Panc1 (cell line): Measurements from ENCODE around the gene STRA6. TPM values are rescaled to one million over a fixed set of nuclear protein-coding genes. Genes with fewer than 3 reads are reported as not detected.

Experiments
- ATAC-seq: fragments of 200-7000 bp; cut with Tn5 transposase; 2 replicates; pipeline ENCODE4 v1.9.1; 2020; ENCODE audit warnings: mild to moderate bottlenecking, moderate library complexity
- BruUV-seq: library from RNA; stranded (reverse); fragments of 400-500 nt; replicated peaks from 2 replicates; lab custom pipeline; 2021; lab: Mats Ljungman, UMichigan
- CTCF ChIA-PET: fragments of 300-600 bp; sonication (Branson Sonifier 250); formaldehyde crosslinking; loops from one replicate; lab custom pipeline; 2022; ENCODE audit warnings: antibody characterized with exemption; lab: Charles Lee
- POLR2A ChIA-PET: fragments of 300-600 bp; sonication (Branson Sonifier 250); formaldehyde crosslinking; loops from one replicate; lab custom pipeline; 2022; ENCODE audit warnings: antibody characterized with exemption; lab: Charles Lee
- DNase-seq: peaks from one replicate; pipeline ENCODE4 v3.0.0-alpha.2; 2010; ENCODE audit warnings: low read depth, low spot score
- H3K27ac ChIP-seq: 2 replicates; pipeline ENCODE4 v1.5.1; 2011; ENCODE audit warnings: mild to moderate bottlenecking, low read length, inconsistent platforms
- H3K27me3 ChIP-seq: fragments of 200-500 bp; sonication (Bioruptor generic); 2 replicates; pipeline ENCODE4 v1.6.0; 2014; ENCODE audit warnings: low read length, inconsistent platforms; ENCODE audit not compliant: control insufficient read depth, insufficient read depth
- H3K36me3 ChIP-seq: fragments of 200-500 bp; sonication (Bioruptor generic); 2 replicates; pipeline ENCODE4 v1.5.1; 2014; ENCODE audit warnings: inconsistent platforms, mild to moderate bottlenecking, low read length, moderate library complexity; ENCODE audit not compliant: control insufficient read depth, insufficient read depth
- H3K4me1 ChIP-seq: 2 replicates; pipeline ENCODE4 v1.5.1; 2011; ENCODE audit warnings: inconsistent platforms, mild to moderate bottlenecking, low read length, moderate library complexity; ENCODE audit not compliant: control insufficient read depth, insufficient read depth
- H3K4me3 ChIP-seq, 2 experiments: 2 replicates each; pipeline ENCODE4 v1.5.1; 2011 to 2012; ENCODE audit warnings: low read depth in 2 of 2, low read length in 2 of 2, mild to moderate bottlenecking in 2 of 2, inconsistent platforms in 1 of 2, moderate library complexity in 1 of 2
- H3K9me3 ChIP-seq: fragments of 200-500 bp; sonication (Bioruptor generic); 2 replicates; pipeline ENCODE4 v1.5.1; 2014; ENCODE audit warnings: low read depth, mild to moderate bottlenecking, inconsistent platforms, low read length, moderate library complexity; ENCODE audit not compliant: control insufficient read depth, insufficient read depth
- POLR2AphosphoS5 ChIP-seq: IDR thresholded peaks from 2 replicates; pipeline ENCODE4 v1.6.1; 2012; ENCODE audit warnings: mild to moderate bottlenecking, low read depth, low read length, moderate library complexity
- SIN3A ChIP-seq: IDR thresholded peaks from 2 replicates; pipeline ENCODE4 v1.6.1; 2012; ENCODE audit warnings: low read depth, mild to moderate bottlenecking, low read length, moderate library complexity, borderline replicate concordance; ENCODE audit not compliant: insufficient read depth
- TCF7L2 ChIP-seq: IDR thresholded peaks from 2 replicates; pipeline ENCODE4 v1.6.1; 2011; ENCODE audit warnings: mild to moderate bottlenecking, low read depth, low read length, inconsistent platforms
- in situ Hi-C: cut with HindIII; loops from 2 replicates; pipeline ENCODE4 v1.10.0; 2016; ENCODE audit warnings: low sequenced_read_pairs, low pct_unique_long_range_greater_than_20kb
- intact Hi-C: fragments of 100-400 bp; cut with micrococcal nuclease; formaldehyde crosslinking; loops from one replicate; pipeline ENCODE4 v1.10.0; 2022; ENCODE audit not compliant: unreplicated experiment
- total RNA-seq: library from RNA; stranded (reverse); gene quantifications from one replicate; pipeline ENCODE4 v1.2.1, GENCODE V29; 2021; ENCODE audit not compliant: unreplicated experiment
- TF ChIP-seq, protein P1 (sequence below): fragments of 450-650 bp; IDR thresholded peaks from 2 replicates; pipeline ENCODE4 v1.5.1; 2017; ENCODE audit warnings: mild to moderate bottlenecking
- TF ChIP-seq, protein P2 (sequence below), 2 experiments: IDR thresholded peaks; 2 replicates each; pipeline ENCODE4 v1.6.1; 2011 to 2012; ENCODE audit warnings: low read depth in 2 of 2, control low read depth in 1 of 2, low read length in 1 of 2, mild to moderate bottlenecking in 1 of 2, moderate library complexity in 1 of 2; ENCODE audit not compliant: insufficient read depth in 1 of 2

Gene STRA6
- total RNA-seq, 1 experiment from 2014 or later: 1.1 TPM

DNA sequence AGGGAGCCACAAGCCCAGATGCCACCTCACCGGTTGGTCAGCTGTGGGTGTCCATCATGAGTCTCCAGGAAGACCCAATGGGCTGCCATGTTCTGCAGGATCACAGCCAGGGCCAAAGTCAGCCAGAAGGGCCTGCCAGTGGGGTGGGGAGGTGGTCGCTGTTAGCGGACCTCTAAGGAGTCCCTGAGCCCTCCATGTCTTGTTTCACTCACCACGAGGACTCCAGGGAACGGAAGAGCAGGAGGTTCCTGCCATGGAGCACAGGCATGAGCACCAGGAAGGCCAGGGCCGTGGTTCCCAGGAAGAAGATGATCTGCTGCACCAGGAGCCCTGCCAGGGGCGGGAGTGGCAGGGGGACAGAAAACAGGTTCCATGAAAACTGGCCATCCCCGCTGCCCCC is 20.5 kb downstream of the STRA6 start:
- Histone ChIP-seq H3K4me3 (no peak overlapping the region), H3K27ac (no peak overlapping the region), H3K36me3 (no peaks in the 10 kb centered on the region), H3K4me1 (peaks cover 13% of the 10 kb centered on the region), H3K27me3 (no peaks in the 10 kb centered on the region), H3K9me3 (no peaks in the 10 kb centered on the region)
- no peak for ATAC-seq
- TF ChIP-seq SIN3A (no peak), POLR2AphosphoS5 (no peak), TCF7L2 (no peak)
- TF ChIP-seq, protein P1, sequence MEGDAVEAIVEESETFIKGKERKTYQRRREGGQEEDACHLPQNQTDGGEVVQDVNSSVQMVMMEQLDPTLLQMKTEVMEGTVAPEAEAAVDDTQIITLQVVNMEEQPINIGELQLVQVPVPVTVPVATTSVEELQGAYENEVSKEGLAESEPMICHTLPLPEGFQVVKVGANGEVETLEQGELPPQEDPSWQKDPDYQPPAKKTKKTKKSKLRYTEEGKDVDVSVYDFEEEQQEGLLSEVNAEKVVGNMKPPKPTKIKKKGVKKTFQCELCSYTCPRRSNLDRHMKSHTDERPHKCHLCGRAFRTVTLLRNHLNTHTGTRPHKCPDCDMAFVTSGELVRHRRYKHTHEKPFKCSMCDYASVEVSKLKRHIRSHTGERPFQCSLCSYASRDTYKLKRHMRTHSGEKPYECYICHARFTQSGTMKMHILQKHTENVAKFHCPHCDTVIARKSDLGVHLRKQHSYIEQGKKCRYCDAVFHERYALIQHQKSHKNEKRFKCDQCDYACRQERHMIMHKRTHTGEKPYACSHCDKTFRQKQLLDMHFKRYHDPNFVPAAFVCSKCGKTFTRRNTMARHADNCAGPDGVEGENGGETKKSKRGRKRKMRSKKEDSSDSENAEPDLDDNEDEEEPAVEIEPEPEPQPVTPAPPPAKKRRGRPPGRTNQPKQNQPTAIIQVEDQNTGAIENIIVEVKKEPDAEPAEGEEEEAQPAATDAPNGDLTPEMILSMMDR: no peak
- TF ChIP-seq, protein P2, sequence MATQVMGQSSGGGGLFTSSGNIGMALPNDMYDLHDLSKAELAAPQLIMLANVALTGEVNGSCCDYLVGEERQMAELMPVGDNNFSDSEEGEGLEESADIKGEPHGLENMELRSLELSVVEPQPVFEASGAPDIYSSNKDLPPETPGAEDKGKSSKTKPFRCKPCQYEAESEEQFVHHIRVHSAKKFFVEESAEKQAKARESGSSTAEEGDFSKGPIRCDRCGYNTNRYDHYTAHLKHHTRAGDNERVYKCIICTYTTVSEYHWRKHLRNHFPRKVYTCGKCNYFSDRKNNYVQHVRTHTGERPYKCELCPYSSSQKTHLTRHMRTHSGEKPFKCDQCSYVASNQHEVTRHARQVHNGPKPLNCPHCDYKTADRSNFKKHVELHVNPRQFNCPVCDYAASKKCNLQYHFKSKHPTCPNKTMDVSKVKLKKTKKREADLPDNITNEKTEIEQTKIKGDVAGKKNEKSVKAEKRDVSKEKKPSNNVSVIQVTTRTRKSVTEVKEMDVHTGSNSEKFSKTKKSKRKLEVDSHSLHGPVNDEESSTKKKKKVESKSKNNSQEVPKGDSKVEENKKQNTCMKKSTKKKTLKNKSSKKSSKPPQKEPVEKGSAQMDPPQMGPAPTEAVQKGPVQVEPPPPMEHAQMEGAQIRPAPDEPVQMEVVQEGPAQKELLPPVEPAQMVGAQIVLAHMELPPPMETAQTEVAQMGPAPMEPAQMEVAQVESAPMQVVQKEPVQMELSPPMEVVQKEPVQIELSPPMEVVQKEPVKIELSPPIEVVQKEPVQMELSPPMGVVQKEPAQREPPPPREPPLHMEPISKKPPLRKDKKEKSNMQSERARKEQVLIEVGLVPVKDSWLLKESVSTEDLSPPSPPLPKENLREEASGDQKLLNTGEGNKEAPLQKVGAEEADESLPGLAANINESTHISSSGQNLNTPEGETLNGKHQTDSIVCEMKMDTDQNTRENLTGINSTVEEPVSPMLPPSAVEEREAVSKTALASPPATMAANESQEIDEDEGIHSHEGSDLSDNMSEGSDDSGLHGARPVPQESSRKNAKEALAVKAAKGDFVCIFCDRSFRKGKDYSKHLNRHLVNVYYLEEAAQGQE (IDR thresholded peaks at IDR 0.05; ENCODE audit: insufficient read depth in 1 of 2, low read depth in 2 of 2, low read length in 1 of 2): no peak
- no peak for DNase-seq
- ChIA-PET POLR2A (no interaction called here), CTCF (no interaction called here)
- in situ Hi-C loops (no loop called here), intact Hi-C loops (no loop called here)
- BruUV-seq: no TSS peak

DNA sequence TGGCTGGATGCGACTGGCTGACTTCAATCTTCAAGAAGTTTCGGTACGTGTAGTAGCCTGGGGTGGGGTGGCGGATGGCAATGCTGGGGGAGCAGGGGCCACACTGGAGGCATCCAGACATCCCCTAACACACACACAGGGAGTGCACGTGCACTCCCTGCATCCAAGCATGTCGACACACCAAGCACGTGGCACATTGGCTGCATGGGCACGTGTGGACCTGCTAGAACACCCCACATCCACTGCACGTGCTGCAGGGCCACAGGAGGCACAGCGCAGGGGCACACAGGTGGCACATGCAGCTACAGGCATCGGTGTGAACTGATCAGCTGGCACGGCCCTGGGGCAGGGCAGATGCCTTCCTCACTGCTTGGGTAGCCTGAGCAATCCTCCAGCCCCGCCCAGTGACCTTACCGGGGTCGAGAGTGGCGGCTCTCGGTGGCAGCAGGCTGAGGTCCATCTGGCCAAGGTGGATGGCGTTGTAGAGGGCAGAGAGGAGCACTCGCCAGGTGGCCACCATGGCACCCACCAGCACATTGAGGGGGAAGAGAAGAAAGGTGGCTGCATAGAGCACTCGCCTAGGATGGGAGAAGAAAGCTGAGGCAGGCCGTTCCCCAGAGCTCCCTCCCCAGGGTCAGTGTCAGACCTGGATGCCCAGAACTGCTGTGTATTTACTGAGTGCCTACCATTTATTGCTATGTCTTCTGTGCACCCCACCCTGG is 21.5 kb downstream of the STRA6 start:
- no peaks in the 10 kb centered on the region for H3K9me3 ChIP-seq
- intact Hi-C loops: no loop called here
- no peak for DNase-seq
- ChIA-PET CTCF (no interaction called here), POLR2A (no interaction called here)
- H3K36me3 ChIP-seq: no peaks in the 10 kb centered on the region
- H3K27me3 ChIP-seq: no peaks in the 10 kb centered on the region
- no peak overlapping the region for H3K4me3 ChIP-seq
- BruUV-seq: no TSS peak
- no peak overlapping the region for H3K27ac ChIP-seq
- TF ChIP-seq, protein P1: no peak
- TF ChIP-seq, protein P2 (IDR thresholded peaks at IDR 0.05; ENCODE audit: insufficient read depth in 1 of 2, low read depth in 2 of 2, low read length in 1 of 2): no peak
- TF ChIP-seq SIN3A (no peak), POLR2AphosphoS5 (no peak), TCF7L2 (no peak)
- in situ Hi-C loops: no loop called here
- no peak for ATAC-seq
- H3K4me1 ChIP-seq: peaks cover 13% of the 10 kb centered on the region
